ENCODE measurements around the gene CALHM3. TPM values are rescaled to one million over a fixed set of nuclear protein-coding genes. Genes with fewer than 3 reads are reported as not detected.

Gene CALHM3
- total and polyA plus RNA-seq, 2 of the 13 experiments (the other 11 are each of a cell fraction or from before 2014, with no cell fraction given) = not detected

DNA sequence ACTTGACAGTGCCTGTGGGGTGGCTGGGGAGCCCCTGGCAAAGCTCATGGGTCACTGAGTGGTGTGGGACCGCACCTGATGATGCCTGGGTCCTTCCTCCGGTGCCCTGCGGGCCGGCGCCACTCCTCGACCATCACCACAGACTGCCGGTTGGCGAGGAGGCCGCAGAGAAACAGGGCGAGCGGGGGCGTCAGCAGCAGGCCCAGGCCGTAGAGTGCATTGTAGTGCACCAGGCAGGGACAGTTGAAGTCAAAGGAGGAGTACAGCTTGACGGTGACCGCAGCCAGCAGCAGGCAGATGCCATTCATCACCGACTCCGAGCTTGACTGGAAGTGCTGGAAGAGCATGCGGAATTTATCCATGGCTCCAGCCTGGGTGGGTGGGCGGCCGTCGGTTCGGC, 369 bp downstream of the CALHM3 start:
- peaks cover 23% of the 10 kb centered on the region for H3K4me1 ChIP-seq (ENCODE audit: insufficient read depth, low read length)
- H3K36me3 ChIP-seq (replicated peaks in 1 of 2; ENCODE audit: control insufficient read depth in 1 of 2, insufficient read depth in 2 of 2, low read length in 2 of 2) = no peaks in the 10 kb centered on the region
- no peak for DNase-seq (ENCODE audit: low spot score)
- WGBS (ENCODE audit: low lambda C conversion rate) = 69% methylated on average over 17 of the region's 22 CpGs
- H2AFZ ChIP-seq (ENCODE audit: low read length) = no peak overlapping the region
- TF ChIP-seq RFXAP (CRISPR knock-in tag; IDR thresholded peaks at IDR 0.05; ENCODE audit: borderline replicate concordance) (no peak), RXRA (CRISPR knock-in tag; IDR thresholded peaks at IDR 0.05) (no peak), ZNF746 (CRISPR knock-in tag; IDR thresholded peaks at IDR 0.05) (no peak), ZBTB20 (CRISPR knock-in tag; IDR thresholded peaks at IDR 0.05; ENCODE audit: borderline replicate concordance, low read depth) (no peak), ZNF225 (CRISPR knock-in tag; IDR thresholded peaks at IDR 0.05) (no peak), NFE2L1 (CRISPR knock-in tag; IDR thresholded peaks at IDR 0.05; ENCODE audit: borderline replicate concordance) (no peak), AGO1 (IDR thresholded peaks at IDR 0.05; ENCODE audit: low read depth, low read length, poor library complexity, severe bottlenecking) (no peak), REL (CRISPR knock-in tag; conservative IDR thresholded peaks at IDR 0.05) (no peak), MED8 (CRISPR knock-in tag; IDR thresholded peaks at IDR 0.05; ENCODE audit: insufficient replicate concordance) (no peak), ZNF816 (CRISPR knock-in tag; IDR thresholded peaks at IDR 0.05; ENCODE audit: borderline replicate concordance) (no peak)
- TF ChIP-seq, protein P1, sequence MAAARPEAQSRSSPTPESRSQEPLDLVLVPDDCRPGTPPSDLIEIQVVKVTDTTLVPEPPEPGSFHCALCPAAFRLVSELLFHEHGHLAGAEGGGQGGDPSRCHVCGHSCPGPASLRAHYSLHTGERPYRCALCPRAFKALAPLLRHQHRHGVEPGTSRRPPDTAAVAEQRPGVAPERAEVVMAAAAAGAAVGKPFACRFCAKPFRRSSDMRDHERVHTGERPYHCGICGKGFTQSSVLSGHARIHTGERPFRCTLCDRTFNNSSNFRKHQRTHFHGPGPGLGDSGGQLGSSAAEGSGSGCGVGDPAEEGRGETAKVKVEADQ (CRISPR knock-in tag; IDR thresholded peaks at IDR 0.05; ENCODE audit: borderline replicate concordance) = no peak
- in situ Hi-C loops (cut with HindIII; ENCODE audit: extremely low pct_ligation_motif_present, low pct_unique_long_range_greater_than_20kb) (no loop called here), intact Hi-C loops (cut with micrococcal nuclease; ENCODE audit: unreplicated experiment) (no loop called here)
- peaks cover 4 to 21% of the 10 kb centered on the region in 2 experiments for H3K27me3 ChIP-seq (ENCODE audit: control insufficient read depth in 1 of 2, insufficient read depth in 2 of 2, low read length in 2 of 2)
- no peak for FAIRE-seq
- no peak overlapping the region for H3K27ac ChIP-seq (ENCODE audit: extremely low read length, insufficient read depth, low read length)
- CTCF ChIA-PET (ENCODE audit: low intra/inter-chr PET ratio, low total read pairs) = no interaction called here
- no peak for ATAC-seq
- no peak overlapping the region for H3K4me2 ChIP-seq (ENCODE audit: low read depth, low read length)
- H4K20me1 ChIP-seq (ENCODE audit: insufficient read depth, low read length) = no peaks in the 10 kb centered on the region
- H3K9me3 ChIP-seq (ENCODE audit: low read length) = no peaks in the 10 kb centered on the region
- POLR2A ChIA-PET = no interaction called here
- H3K9ac ChIP-seq (ENCODE audit: insufficient read depth, low read depth, low read length) = no peak overlapping the region
- H3K79me2 ChIP-seq (ENCODE audit: insufficient read depth, low read length) = no peaks in the 10 kb centered on the region
- BruUV-seq (replicated peaks) = no TSS peak
- no peak overlapping the region for H3K4me3 ChIP-seq (replicated peaks in 1 of 3; ENCODE audit: insufficient read depth in 1 of 3, low read depth in 2 of 3, low read length in 3 of 3)
